Activated T-cell treated with anti-CD3 and anti-CD28 coated beads for 1 hour (primary cell): Measurements from ENCODE around the gene LRRC52.

Source experiments
- DNase-seq: peaks from one replicate; pipeline ENCODE4 v3.0.0-alpha.2; 2020; ENCODE audit warnings: low read depth

The LRRC52 gene

DNA sequence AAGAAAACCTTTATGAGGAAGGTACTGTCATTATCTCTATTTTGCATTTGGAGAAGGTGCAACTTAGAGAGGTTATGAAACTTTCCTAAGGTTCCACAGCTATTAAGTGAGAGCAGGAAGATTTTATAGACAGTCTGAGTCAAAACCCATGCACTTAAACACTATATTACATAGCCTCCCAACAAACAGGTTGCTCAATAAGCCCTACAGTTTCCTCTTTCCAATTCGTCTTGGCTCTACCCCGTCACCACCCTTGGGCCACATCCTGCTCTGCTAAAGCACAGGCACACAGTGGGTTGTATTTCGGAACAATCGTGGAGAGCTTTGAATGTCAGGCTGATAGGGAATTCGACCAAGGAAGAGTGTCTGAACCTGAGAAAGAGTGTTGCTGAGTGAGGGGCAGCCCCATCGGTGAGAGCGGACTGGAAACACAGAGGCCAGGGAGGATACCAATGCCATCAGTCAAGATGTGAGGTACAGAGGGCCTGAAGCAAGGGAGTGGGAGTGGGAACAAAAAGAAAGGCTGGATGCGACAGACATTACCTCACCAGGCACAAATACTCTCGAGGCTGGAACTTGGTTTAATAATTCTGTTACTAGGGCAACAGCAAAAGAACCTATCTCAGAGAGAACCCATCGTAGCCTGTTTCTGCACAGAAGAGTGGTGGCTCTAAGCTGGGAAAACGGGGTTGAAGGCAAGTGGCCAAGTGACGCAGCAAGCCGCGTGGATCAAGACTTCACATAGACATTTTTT, 6.3 kb upstream of the LRRC52 start:
- no peak for DNase-seq

DNA sequence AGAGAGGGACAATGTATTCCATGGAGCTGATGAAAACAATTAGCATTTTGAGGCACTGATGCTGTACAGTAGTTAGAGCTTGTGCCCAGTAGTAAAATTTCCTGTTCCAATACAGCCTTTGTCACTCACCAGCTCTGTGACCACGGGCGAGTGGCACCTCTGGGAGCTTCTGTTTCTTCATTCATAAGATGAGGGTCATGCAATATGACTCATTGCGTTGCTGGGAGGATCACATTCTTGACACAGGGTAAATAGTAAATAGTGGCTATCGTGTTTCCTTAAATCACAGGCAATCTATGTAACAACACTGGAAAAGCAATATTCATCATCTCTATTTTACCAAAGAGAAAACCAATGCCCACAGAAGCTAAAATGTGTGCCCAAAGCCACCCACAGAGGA, 4.5 kb upstream of the LRRC52 start:
- DNase-seq: no peak

DNA sequence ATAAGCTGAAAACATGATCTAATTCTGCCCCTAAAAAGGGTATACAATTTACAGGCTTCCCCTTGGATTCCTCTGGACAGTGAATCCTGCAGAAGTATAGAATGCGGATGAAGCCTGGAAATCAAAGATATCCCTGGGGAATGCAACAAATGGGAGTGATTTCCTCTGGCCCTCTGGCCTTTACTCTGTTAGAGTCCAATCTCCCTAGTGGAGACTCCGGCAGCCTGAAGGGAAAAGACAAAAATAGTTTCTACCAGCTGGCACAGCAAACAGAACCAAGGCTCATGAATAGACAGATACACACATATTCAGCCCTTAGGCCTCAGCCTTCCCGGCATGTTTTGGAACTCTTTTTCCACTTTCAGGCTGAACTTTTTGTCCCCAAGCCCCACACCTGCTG, 3.9 kb upstream of the LRRC52 start:
- DNase-seq: no peak

DNA sequence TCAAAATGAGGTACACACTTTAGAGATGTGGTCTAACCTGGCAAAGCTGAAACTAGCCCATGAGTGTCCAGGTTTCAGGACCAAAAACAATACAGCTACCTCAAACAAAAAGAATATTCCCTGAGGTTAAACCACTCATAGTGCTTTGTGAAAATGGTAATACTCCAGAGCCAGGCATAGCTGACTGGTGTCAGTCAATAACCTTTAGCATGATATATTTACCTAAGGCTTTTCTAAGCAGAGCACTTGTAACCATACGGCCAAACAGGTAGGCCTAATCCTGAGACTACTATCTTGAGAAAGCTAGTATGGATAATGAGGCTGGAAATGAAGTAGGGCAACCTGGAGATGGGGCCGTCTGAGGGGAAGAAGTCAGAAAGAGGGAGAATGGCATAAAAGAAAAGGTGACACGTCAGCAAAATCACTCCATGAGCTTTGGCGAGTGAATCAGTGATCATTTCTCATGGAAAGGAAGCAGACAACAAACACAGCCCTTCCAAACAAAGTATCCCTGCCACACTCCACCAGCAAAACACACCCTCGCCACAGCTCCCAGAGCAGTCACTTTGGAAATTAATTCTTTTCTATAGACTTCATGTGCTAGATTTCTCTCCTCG, 1.7 kb upstream of the LRRC52 start:
- DNase-seq: no peak

DNA sequence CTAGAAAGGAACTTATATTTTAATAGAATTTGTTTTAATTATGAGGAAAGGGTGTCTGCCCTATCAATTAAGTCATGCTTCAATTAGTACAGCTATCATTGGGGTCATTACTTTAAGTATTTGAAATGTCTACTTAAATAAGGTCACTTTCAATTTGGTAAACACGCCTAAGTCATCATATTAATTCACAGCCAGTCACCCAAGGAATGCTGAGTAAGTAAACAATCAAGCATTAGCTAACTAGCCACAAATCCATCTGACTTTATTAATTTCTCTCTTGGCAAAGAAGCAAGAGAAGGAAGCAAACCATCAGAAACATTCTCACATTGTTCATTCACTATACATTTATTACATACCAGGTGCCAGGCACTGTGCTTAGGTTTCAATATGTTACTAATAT, 1.2 kb upstream of the LRRC52 start:
- no peak for DNase-seq

DNA sequence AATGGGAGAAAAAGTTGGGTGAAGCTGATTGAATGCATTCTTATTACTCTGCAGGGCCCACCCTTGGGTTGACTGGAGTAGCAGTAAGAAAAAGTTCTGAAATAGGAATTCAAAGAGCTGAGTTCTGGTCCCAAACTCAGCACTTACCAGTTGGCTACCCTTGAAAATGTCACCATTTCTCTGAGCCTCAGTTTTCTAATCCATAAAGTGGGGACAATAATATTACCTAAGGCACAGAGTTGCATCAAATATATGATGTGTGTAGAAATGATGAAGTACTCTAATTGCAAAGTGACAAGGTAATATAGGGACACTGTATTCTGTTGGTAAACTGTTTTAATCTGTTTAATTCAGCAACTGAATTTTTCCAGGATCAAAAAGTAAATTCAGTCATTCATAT, 1.2 kb downstream of the LRRC52 start:
- no peak for DNase-seq

DNA sequence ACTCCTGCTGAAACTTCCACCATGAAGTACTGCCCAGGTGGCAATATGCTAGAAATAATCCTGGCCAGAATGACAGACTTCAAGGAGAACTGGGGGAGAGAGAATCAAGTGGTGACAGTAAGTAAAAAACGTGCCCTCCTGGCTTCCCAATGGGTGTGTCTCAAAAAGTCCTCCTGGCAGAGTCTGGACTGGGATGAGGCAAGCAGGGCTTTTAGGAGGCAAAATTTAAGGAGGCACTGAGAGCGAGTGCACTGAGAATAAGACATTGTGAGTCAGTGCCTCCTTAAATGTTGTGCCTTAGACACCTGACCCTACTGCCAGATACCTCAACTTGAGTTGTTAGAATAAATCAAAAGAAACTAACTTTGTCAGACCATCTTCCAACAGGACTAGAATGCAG, 2.2 kb downstream of the LRRC52 start:
- DNase-seq: no peak

DNA sequence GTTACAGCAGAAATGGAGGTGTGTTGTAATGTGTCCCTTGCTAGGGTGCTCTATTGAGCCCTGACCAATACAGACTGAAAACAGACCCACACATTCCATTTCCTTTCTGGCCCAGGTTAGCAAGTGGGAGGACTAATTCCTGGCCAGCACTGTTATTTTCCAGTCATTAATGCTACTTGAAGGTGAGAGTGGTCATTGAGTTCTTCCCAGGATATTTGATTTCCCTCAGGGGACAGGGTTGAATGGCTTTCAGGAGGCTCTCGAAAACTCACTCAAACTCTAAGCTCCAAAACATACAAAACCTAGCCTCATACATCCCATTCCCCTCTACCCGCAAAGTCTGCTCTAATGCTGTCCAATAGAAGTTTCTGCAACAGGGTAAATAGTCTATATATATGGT, 6.2 kb downstream of the LRRC52 start:
- no peak for DNase-seq

DNA sequence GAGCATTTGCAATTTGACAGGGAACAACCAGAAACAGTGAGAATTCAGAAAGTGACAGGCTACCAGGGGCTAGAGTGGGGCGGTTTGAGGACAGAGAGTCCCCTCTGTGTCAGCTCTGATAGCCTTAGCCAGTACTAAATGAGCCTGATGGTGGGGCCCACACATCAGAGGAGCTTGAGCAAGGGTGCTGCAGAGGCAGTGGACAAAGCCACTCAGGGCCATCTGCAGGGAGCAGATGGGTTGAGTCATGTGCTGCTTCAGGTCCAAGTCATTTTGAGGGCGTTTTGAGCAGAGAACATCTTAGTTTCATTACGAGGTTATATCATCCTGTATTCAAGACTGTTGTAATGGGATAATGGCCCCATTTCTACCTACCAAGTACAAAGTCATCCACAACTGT, 7.7 kb downstream of the LRRC52 start:
- no peak for DNase-seq

DNA sequence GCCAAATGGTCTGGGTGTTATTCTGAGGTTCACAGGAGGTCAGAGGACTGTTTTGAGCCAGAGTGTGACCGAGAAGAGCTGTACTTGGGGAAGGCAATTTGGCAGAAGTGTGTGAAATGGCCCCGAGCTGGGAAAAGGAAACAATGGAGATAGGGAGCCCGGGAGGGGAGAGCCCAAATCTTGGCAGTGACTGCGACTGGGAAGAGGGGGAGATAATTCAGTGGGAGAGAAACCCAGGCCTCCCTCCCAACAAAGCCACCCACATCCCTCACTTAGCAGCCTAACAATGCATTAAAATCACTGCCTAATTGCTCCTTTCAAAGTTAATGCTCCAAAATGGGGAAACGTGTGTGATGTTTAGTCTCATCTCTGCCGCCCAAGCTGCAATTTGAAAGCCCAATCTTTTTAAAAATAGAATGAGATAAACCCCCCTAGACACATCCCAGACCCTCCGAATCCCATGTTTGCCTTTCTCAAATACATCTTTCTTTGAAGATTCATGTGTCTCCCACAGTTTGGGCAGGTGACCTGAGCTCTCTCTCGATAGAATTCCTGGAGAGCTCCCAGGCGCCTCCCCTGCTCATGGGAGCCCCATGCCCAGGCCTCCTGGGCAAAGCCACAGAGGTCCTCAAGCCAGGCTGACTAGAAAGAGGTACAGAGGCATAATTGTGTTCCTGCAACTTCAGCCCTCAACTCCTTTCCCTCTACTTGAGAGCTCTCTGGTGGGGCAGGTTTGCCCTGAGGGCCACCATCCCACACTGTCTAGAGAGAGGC, 17.3 kb downstream of the LRRC52 start:
- DNase-seq: no peak

DNA sequence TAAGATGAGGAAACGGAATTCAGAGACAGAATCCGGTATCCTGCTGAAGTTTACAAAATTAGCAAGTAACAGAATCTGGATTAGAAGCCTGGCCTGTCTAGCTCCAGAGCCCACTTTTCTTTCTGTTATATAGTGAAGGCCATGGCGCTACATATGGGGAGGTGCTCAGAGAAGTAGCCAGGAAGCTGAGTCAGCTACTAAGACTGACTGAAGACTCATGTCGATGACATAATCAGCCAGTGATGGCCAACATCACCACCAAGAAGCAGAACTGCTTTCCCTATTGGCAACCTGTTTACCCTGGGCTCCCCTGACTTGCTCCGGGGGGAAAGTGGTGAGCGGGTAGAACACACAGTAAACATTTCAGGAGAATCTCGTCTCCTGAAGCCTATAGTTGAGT, 18.8 kb downstream of the LRRC52 start:
- no peak for DNase-seq

DNA sequence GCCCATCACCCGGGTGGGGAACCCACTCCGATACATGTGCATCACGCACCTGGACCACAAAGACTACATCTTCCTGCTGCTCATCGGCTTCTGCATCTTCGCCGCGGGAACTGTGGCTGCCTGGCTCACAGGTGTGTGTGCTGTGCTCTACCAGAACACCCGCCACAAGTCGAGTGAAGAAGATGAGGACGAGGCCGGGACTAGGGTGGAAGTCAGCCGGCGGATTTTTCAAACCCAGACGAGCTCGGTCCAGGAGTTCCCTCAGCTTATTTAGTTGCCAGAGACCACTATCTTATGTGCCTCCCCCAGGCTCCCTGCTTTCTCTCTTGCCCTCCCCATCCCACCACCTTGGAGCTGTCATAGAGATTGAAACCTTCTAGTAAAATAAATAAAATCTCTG, 19.8 kb downstream of the LRRC52 start:
- no peak for DNase-seq

DNA sequence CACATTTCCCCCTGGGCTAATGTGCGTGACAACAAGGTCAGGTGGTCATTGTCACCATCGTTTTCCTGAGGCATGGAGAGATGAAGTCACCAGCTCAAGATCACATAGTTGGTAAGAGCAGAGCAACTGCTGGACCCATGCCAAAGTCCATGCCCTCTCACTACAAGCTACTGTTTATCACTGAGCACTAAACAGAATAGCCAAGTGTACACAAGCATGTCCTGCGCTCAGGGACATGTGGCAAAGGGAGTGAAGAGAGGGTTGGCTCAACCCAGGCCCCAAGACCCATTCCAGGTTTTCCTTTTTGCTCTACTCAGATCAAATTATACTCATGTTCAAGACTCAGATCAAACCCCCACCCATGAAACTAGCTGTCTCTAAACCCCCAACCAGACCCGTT, 20.8 kb downstream of the LRRC52 start:
- DNase-seq: no peak

DNA sequence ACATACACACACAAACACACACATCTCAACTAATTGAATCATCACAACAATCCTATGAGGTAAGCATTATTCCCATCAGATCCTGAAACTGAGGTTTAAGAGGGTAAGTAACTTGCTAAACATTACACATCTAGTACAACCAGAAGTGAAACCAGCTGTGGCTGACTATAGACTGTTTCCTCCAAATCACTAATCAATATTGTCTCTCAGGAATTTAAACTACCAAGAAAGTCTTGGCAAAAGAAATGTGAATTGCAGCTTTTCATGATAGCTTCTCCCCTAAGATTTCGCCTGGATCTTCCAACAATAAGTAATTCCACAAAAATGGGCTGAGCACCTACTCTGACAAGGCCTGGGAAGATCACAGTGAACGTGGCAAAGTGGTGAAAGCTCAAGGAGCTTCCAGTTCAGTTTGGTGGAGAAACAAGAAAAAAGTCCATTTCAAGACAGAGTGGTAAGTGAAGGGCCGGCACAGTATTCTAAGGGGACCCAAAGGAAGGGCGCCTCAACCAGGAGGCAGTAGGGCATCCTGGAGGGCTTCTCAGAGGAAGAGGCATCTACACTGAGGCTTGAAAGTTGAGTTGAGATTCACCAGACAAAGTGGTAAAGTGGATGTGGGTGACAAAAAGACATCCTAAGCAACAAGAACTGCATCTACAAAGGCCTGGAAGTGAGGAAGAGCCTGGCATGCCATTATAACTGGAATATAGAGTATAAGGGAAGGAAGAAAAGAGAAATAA, 22.1 kb downstream of the LRRC52 start:
- DNase-seq: no peak

DNA sequence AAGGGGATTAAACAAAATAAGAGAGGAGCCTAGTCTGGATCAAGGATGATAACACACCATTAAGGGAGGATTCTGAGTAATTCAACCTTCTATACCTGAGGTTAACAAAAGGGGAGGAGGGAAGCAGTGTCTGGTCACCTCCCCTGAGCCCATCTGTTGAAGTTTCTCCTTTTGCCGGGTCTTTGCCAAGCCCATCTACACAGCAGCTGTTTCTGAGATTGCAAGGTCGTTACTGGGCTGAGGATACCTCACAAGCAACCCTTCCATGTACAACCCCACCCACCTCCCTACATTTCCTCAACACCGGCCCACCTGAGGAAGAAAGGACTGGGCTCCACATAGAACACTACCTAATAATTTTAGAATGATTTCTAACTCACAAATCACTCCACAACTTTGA, 26.3 kb downstream of the LRRC52 start:
- DNase-seq: no peak

DNA sequence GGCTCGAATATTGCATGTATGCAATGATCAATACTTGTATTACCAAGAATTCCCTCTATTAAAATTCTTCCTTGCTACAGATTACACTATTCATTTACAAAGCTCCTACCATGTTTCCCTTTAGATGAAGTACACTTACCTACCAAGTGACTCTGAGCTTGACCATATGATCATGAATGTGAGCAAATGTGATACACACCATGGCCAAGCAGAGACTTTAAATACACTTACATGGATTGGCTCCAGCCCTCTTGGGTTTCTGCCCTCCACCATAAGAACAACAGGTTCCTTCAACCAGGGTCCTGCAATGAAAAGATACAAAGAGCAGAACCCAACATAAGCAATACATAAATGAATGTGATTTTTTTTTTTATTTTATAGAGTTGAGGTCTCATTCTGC, 30.0 kb downstream of the LRRC52 start:
- no peak for DNase-seq

DNA sequence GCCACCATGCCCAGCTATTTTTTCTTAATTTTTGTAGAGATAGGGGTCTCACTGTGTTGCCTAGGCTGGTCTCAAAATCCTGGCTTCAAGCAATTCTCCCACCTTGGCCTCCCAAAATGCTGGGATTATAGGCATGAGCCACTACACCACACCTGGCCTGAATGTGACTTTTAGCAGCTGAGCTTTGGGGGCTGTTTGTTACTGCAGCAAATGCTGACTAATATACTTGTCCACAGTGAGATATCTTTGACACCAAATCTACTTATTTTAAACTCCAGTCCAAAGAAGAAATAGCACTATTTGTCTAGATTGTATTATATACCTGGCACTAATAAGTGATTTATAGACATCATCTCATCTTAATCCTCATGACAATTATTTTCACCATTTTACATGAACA, 30.5 kb downstream of the LRRC52 start:
- no peak for DNase-seq

DNA sequence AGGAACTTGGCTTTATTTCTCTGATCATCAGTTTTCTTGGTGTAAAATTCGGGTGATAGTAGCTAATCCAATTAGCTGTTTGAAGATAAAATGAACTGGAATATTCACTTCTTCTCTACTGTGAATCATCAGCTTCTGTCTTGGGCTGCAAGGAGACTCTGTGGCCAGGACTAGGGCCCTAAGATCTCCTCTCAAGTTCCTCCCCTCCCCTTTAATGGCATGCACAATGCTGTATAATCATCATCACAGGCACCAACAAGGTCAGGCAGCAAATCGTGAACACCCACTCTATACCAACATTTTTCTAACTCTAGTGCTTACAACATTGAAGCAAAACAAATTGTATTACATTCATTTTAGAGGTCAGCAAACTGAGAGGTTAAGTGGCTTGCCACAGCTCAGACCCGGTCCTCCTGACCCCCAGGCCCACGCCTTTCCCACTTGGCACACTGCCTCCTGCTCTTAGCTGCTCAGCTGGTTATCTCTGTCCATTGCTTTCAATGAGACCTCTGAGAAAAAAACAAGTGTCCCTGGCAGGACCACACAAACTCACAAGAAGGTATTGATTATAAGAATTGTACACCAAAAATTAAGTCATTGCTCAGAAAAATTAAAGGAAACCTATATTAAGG, 31.8 kb downstream of the LRRC52 start:
- DNase-seq: no peak

DNA sequence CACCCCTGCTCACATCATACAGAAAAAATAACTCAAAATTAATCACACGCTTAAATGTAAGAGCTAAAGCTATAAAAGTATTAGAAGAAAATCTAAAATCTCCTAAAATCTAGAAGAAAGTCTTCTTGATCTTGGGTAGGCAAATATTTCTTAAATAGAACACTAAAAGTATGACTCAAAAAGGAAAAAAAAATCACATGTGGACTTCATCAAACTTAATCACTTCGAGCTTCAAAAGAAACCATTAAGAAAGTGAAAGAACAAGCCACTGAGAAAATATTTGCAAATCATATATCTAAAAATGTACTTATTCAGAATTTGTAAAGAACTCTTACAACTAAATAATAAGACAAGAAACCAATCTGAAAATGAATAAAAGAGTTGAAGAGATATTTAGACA, 32.7 kb downstream of the LRRC52 start:
- no peak for DNase-seq

DNA sequence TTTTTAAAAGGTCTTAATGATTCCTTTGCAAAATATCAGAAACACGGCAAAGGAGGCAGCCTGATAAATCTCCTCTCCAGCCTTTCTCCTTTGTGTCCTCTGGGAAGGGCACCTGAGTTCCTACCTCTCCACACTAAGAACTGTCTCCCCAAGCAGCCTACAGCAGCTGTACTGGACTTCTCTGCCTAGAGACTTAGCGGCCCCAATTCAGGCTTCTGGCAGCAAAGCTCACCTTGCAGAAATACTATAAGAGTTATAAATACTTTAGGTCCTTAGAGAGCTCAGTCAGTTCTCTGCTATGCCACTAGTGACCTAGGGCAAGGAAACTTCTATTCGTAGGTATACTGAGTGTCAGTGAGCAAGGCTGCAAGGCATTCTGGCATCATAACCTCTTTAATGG, 33.9 kb downstream of the LRRC52 start:
- no peak for DNase-seq

DNA sequence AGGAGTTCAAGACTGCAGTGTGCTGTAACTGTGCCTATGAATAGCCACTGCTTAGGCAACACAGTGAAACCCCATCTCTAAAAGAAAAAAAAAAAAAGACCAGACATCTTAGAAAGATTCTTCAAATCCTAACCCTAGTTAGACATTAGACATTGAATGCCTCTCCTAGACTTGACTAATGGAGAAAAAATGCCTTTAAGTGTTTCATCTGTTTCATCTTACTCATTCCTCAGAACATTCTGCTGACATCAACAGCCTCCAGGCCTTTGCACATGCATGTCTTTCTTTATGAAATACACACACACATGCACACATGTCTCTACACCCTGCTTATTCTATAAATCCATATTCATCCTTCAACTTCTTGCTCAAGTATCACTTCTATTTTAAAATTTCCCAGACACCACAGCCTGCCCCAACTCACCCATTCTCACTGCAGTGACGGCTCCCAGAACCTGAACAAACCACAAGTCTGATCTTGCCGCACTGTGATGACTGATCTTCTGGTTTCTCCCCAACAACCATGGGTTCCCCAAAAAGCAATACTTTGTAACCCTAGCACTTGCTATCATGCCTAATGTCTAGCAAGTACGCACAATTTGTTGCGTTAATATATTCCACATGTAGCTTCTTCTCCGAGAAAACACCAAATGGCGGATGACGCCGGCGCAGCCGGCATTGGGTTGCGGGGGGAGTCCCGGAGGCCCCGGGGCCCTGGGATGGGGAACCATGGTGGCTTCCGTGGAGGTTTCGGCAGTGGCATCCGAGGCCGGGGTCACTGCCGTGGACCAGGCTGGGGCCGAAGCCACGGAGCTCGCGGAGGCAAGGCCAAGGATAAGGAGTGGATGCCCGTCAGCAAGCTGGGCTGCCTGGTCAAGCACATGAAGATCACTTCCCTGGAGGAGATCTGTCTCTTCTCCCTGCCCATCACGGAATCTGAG, 37.4 kb downstream of the LRRC52 start:
- no peak for DNase-seq
